GM18502 (cell line): ENCODE measurements around the gene CREBBP.

Experiments used
- ATAC-seq: cut with Tn5 transposase; IDR thresholded peaks from one replicate; pipeline ENCODE4 v1.9.1; 2021; ENCODE audit warnings: mild to moderate bottlenecking; ENCODE audit not compliant: unreplicated experiment, poor library complexity

Gene CREBBP

GRCh38 chr16:3881499-3881990, 1.0 kb upstream of the CREBBP start:
- ATAC-seq = no peak

- peak; percentile 57 for ATAC-seq
Observed at GRCh38 chr16:3879887-3880564, 487 bp downstream of the CREBBP start.

- no peak for ATAC-seq
Observed at GRCh38 chr16:3879258-3879886, 1.1 kb downstream of the CREBBP start.

GRCh38 chr16:3878610-3879009, 1.9 kb downstream of the CREBBP start:
- ATAC-seq = no peak

- no peak for ATAC-seq
Observed at GRCh38 chr16:3876695-3877094, 3.8 kb downstream of the CREBBP start.

- no peak for ATAC-seq
Observed at GRCh38 chr16:3876160-3876559, 4.4 kb downstream of the CREBBP start.

- no peak for ATAC-seq
Observed at GRCh38 chr16:3874794-3875692, 5.5 kb downstream of the CREBBP start.

GRCh38 chr16:3874242-3874641, 6.3 kb downstream of the CREBBP start:
- ATAC-seq = no peak

- no peak for ATAC-seq
Observed at GRCh38 chr16:3873482-3874173, 6.9 kb downstream of the CREBBP start.

- ATAC-seq = no peak
Observed at GRCh38 chr16:3872216-3872895, 8.2 kb downstream of the CREBBP start.

- no peak for ATAC-seq
Observed at GRCh38 chr16:3868967-3869366, 11.5 kb downstream of the CREBBP start.

GRCh38 chr16:3868556-3868955, 12.0 kb downstream of the CREBBP start:
- ATAC-seq = no peak

GRCh38 chr16:3866703-3867431, 13.6 kb downstream of the CREBBP start:
- ATAC-seq = no peak

- no peak for ATAC-seq
Observed at GRCh38 chr16:3865241-3865640, 15.3 kb downstream of the CREBBP start.

- no peak for ATAC-seq
Observed at GRCh38 chr16:3864562-3864961, 16.0 kb downstream of the CREBBP start.

- no peak for ATAC-seq
Observed at GRCh38 chr16:3863587-3863986, 16.9 kb downstream of the CREBBP start.

GRCh38 chr16:3861808-3862451, 18.6 kb downstream of the CREBBP start:
- ATAC-seq = no peak

- no peak for ATAC-seq
Observed at GRCh38 chr16:3859889-3860288, 20.6 kb downstream of the CREBBP start.

- no peak for ATAC-seq
Observed at GRCh38 chr16:3858801-3859200, 21.7 kb downstream of the CREBBP start.
